A673 (cell line): ENCODE data around the gene CHKB. TPM values are rescaled to one million over a fixed set of nuclear protein-coding genes. Genes with fewer than 3 reads are reported as not detected.

ENCODE experiments used
- BruUV-seq: library from RNA; stranded (reverse); fragments of 400-500 nt; replicated peaks from 2 replicates; lab custom pipeline; 2021; lab: Mats Ljungman, UMichigan
- CTCF ChIA-PET: fragments of 300-600 bp; sonication (Branson Sonifier 250); formaldehyde crosslinking; loops from one replicate; lab custom pipeline; 2022; ENCODE audit warnings: antibody characterized with exemption; lab: Charles Lee
- POLR2A ChIA-PET: fragments of 300-600 bp; sonication (Branson Sonifier 250); formaldehyde crosslinking; loops from one replicate; lab custom pipeline; 2022; ENCODE audit warnings: antibody characterized with exemption; ENCODE audit not compliant: low non-redundant PET; lab: Charles Lee
- DNase-seq: peaks from one replicate; pipeline ENCODE4 v3.0.0-alpha.2; 2015; ENCODE audit warnings: low spot score
- H3K27ac ChIP-seq: fragments of 200-600 bp; sonication (generic); 2 replicates; pipeline ENCODE4 v1.5.1; 2016; ENCODE audit warnings: mixed run types, low read depth, mild to moderate bottlenecking, mixed read lengths, antibody characterized with exemption, low read length; ENCODE audit not compliant: poor library complexity, severe bottlenecking
- H3K27me3 ChIP-seq: fragments of 200-600 bp; sonication (generic); replicated peaks from 2 replicates; pipeline ENCODE4 v1.6.1; 2017; ENCODE audit warnings: mixed run types, low read depth, mild to moderate bottlenecking, mixed read lengths, antibody characterized with exemption, low read length; ENCODE audit not compliant: insufficient read depth, poor library complexity
- H3K36me3 ChIP-seq: fragments of 200-600 bp; sonication (generic); 2 replicates; pipeline ENCODE4 v1.6.1; 2016; ENCODE audit warnings: mixed run types, mild to moderate bottlenecking, mixed read lengths, antibody characterized with exemption, low read length; ENCODE audit not compliant: insufficient read depth, poor library complexity, severe bottlenecking
- H3K4me1 ChIP-seq: fragments of 200-600 bp; sonication (generic); 2 replicates; pipeline ENCODE4 v1.6.1; 2017; ENCODE audit warnings: mixed run types, mild to moderate bottlenecking, mixed read lengths, antibody characterized with exemption, low read length; ENCODE audit not compliant: insufficient read depth, poor library complexity, severe bottlenecking
- H3K4me3 ChIP-seq: fragments of 200-600 bp; sonication (generic); 2 replicates; pipeline ENCODE4 v1.5.1; 2016; ENCODE audit warnings: low read depth, mixed run types, mild to moderate bottlenecking, mixed read lengths, low read length; ENCODE audit not compliant: poor library complexity, severe bottlenecking
- H3K9me3 ChIP-seq: fragments of 200-600 bp; sonication (generic); 2 replicates; pipeline ENCODE4 v1.6.1; 2016; ENCODE audit warnings: mixed run types, low read depth, mild to moderate bottlenecking, mixed read lengths, antibody characterized with exemption, low read length; ENCODE audit not compliant: poor library complexity, severe bottlenecking
- CTCF ChIP-seq: fragments of 300-800, 200-600 bp; sonication (generic); conservative IDR thresholded peaks from 2 replicates; pipeline ENCODE4 v1.5.1; 2017; ENCODE audit warnings: low read depth, mild to moderate bottlenecking, antibody characterized with exemption, low read length, moderate library complexity, mixed read lengths
- EZH2 ChIP-seq: fragments of 200-600 bp; sonication (generic); IDR thresholded peaks from 2 replicates; pipeline ENCODE4 v1.6.1; 2017; ENCODE audit warnings: borderline replicate concordance, low read depth, mild to moderate bottlenecking, mixed read lengths, antibody characterized with exemption, low read length; ENCODE audit not compliant: poor library complexity, severe bottlenecking
- intact Hi-C: fragments of 100-400 bp; cut with micrococcal nuclease; formaldehyde crosslinking; loops from one replicate; pipeline ENCODE4 v1.10.0; 2022; ENCODE audit not compliant: unreplicated experiment
- total RNA-seq: library from RNA; stranded (reverse); gene quantifications from 2 replicates; pipeline ENCODE4 v1.2.3, GENCODE V29; 2021

The CHKB gene
- total RNA-seq, 1 experiment from 2014 or later, result 47.6 TPM

GRCh38 chr22:50569896-50570535 lies 12.6 kb downstream of the CHKB start:
- CTCF ChIA-PET, result no interaction called here
- no peak for DNase-seq
- intact Hi-C loops, result no loop called here
- peaks cover 12% of the 10 kb centered on the region for H3K36me3 ChIP-seq
- H3K9me3 ChIP-seq, result no peaks in the 10 kb centered on the region
- no peak for TF ChIP-seq EZH2
- no peak for TF ChIP-seq CTCF
- H3K4me1 ChIP-seq, result no peaks in the 10 kb centered on the region
- H3K4me3 ChIP-seq, result no peak overlapping the region
- H3K27me3 ChIP-seq, result no peaks in the 10 kb centered on the region
- POLR2A ChIA-PET, result interaction anchor here (0.6 kb wide), 1 partner anchor 130 kb away, joined by 3 read pairs; no protein-coding TSS in a partner anchor
- no TSS peak for BruUV-seq
- no peak overlapping the region for H3K27ac ChIP-seq

GRCh38 chr22:50569041-50569459 lies 13.6 kb downstream of the CHKB start:
- H3K27ac ChIP-seq, result no peak overlapping the region
- no TSS peak for BruUV-seq
- POLR2A ChIA-PET, result interaction anchor here (0.6 kb wide), 1 partner anchor 131 kb away, joined by 3 read pairs; no protein-coding TSS in a partner anchor
- H3K27me3 ChIP-seq, result no peaks in the 10 kb centered on the region
- no peaks in the 10 kb centered on the region for H3K4me1 ChIP-seq
- no peak for DNase-seq
- no peak for TF ChIP-seq EZH2
- no peak for TF ChIP-seq CTCF
- CTCF ChIA-PET, result no interaction called here
- peaks cover 12% of the 10 kb centered on the region for H3K36me3 ChIP-seq
- H3K4me3 ChIP-seq, result no peak overlapping the region
- intact Hi-C loops, result no loop called here
- no peaks in the 10 kb centered on the region for H3K9me3 ChIP-seq

GRCh38 chr22:50568626-50569025 lies 14.0 kb downstream of the CHKB start:
- no peaks in the 10 kb centered on the region for H3K27me3 ChIP-seq
- no peak overlapping the region for H3K27ac ChIP-seq
- no peaks in the 10 kb centered on the region for H3K9me3 ChIP-seq
- no peak overlapping the region for H3K4me3 ChIP-seq
- no peaks in the 10 kb centered on the region for H3K4me1 ChIP-seq
- BruUV-seq, result no TSS peak
- TF ChIP-seq EZH2 (no peak), CTCF (no peak)
- ChIA-PET CTCF (no interaction called here), POLR2A (no interaction called here)
- intact Hi-C loops, result no loop called here
- no peak for DNase-seq
- peaks cover 12% of the 10 kb centered on the region for H3K36me3 ChIP-seq
